A549 treated with ZK216348 at 1 μM for 4 hours (cell line): Measurements from ENCODE around the gene C11orf68. TPM values are rescaled to one million over a fixed set of nuclear protein-coding genes. Genes with fewer than 3 reads are reported as not detected.

Source experiments
- total RNA-seq: library from RNA; stranded (reverse); fragments of 200-300 nt; extraction: Qiagen RNA extraction; gene quantifications from 5 replicates; pipeline ENCODE4 v1.2.3, GENCODE V29; 2022; ENCODE audit warnings: low read depth

The C11orf68 gene
- total RNA-seq = 27.1 to 54.3 TPM (median 50.1 TPM) in 5 replicates

DNA sequence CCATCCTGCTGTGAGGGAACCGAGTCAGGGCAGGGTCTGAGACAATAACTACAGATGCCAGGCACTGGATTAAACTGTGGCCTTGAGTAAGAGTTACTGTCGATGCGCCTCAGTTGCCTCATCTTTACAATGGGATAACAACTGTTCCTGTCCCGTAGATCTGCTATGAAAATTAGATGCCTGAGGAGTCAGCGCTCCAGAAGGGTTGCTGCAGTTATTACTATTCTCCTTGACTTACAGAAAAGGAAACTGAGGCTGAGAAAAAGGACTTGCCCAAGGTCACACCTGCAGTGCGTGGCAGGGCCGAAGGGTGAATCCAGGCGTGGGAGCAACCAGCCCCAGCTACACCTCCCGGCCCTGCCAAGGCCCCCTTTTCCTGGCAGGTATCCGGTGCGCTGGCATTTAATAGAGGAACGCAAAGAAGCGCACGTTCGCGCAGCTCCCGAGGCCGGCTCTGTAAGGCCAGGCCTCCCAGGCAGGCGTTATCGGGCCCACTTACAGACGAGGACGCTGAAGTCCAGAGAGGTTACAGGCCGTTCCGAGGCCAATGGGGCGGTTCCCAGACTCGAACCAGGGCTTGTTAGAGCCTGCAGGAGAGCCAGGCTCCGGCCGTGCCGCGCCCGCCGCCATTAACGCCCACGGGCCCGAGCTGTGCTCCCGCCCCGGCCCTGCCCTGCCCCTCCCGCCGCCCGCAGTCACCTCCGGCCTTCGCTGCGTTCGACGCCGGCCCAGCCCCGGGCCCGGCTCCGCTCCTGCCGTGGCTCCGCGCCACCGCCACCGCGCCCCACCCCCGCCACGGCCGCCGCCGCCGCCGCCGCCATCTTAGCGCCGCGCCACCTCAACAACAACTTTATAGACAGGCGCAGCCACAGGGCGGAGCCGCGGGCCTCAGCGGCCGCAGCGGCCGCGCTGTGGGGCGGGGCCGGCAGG lies at the start of gene C11orf68:
C11orf68 (minus strand) TSS at position 852 of the 930 bp plus-strand sequence; CDS start at position 821, 31 bp downstream.

DNA sequence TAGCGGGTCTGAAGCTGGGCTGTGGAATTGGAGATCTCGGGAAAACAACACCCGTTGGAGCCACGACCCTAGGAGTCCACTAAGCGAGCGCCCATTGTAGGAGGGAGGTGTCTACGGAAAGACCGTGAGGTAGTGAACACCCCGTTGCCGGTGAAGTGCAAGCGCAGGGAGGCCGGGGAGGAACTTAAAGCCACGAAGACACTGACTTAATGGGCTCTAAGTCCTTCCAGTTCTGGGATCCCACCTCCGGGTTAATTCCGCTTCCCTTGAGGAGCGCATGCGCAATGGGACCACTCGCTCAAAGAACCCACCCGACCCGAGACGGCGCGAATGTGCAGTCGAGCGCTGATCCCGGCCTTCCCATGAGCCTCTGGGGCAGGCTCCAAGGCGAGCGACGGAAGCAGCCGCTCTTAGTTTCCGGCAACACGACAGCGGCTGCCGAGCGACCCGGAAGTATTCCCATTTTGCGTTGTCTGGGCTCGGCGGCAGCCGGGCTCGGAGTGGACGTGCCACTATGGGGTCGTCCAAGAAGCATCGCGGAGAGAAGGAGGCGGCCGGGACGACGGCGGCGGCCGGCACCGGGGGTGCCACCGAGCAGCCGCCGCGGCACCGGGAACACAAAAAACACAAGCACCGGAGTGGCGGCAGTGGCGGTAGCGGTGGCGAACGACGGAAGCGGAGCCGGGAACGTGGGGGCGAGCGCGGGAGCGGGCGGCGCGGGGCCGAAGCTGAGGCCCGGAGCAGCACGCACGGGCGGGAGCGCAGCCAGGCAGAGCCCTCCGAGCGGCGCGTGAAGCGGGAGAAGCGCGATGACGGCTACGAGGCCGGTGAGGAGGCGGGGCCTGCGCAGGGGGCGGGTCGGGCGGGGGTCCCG lies 42.6 kb upstream of the C11orf68 start, which contains the start of gene SART1:
SART1 (plus strand) TSS at position 468 of the 874 bp plus-strand sequence; CDS start at position 515, 47 bp downstream.

DNA sequence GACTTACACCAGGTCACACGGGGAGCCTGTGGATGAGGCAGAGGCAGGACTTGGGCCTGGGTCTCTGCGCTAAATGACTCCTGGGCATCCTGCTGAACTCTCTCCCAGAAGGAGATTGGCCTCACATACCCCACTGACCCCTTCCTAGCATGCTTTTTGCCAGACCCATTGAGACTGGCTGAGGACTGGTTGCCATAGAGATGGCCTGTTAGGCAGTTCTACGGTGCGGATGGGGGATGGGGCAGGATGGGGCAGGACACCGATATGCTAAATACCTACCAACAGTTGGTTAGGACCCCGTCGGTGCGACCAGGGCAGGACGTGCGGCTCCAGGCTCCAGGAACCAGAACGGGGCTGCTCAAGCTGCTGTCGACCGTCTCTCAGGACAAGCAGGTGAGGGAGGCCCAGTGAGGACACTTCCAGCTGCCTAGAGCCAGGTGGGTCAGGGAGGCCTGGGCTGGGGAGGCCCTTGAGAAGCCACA lies 26.6 kb upstream of the C11orf68 start, which contains the start of gene TSGA10IP:
TSGA10IP (plus strand) TSS at position 51 of the 482 bp plus-strand sequence; CDS start at position 247, 196 bp downstream.

DNA sequence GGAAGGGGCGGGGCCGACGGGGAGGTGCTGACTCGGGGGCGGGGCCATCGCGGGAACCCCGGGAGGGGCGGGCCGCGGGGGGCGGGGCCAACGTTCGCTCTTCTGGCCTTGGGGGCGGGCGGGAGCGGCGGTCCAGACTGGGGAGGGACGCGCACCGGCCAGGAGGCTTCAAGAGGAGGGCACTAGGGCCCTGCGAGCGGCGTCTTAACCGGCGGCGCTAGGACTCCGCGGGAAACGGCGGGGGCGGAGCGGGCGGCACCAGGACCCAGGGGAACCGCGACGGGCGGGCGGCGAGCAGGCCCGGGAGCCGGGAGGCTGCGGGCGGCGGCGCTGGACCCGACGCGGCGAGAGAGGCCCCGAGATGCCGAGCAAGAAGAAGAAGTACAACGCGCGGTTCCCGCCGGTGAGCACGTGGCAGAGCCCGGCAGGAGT lies 295 bp upstream of the C11orf68 start, which contains the start of gene DRAP1:
DRAP1 (plus strand) TSS at position 286 of the 432 bp plus-strand sequence; CDS start at position 362, 76 bp downstream.

DNA sequence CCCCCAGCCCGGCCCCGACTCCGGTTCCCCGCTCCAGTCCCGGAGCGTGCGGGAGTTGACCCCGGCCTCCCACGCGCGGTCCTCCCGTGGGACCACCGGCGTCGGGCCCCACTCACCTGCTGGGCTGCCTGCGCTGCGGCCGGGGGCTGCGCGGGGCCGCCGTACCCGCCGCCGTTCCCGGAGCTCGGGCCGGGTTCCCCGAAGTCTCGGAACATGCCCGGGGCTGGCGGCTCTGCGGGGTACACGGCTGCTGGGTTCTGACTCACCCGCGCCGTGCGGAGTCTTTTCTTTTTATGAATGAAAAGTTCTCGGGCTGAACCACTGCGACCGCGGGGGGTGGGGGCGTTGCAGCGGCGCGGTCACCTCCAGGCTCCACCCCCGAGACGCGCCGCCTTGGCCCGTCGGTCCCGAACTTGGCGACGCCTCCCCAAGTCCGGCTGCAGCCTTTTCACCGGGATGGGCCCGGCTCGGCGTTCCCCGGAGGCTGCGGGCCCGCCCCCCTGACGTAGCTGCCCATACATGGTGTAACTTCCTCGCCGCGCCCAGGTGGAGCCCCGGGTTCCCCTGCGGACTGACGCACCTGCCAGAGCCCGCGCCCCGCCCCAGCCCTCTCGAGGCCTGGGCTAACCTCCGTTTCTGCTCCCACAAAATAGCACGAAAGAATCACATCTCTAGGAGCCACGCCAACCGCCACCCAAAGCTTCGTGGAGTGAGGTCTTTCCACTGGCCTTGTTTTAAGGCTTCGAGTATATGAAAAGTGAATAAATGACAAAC lies 18.6 kb downstream of the C11orf68 start, which contains the start of gene FOSL1:
FOSL1 (minus strand) TSS at position 264 of the 774 bp plus-strand sequence; CDS start at position 215, 49 bp downstream.

GRCh38 chr11:65890324-65891218 lies 28.3 kb downstream of the C11orf68 start, which contains the start of gene CCDC85B:
CCDC85B (plus strand) TSS chr11:65890673; CDS start chr11:65890784, 111 bp downstream.

GRCh38 chr11:65888163-65888814 lies 30.6 kb downstream of the C11orf68 start, which contains the start of gene FIBP:
FIBP (minus strand) TSS chr11:65888471; CDS start chr11:65888418, 53 bp downstream.

GRCh38 chr11:65879617-65880016 lies 39.2 kb downstream of the C11orf68 start, which contains the start of gene CTSW:
CTSW (plus strand) TSS chr11:65879837; CDS start chr11:65879855, 18 bp downstream.

GRCh38 chr11:65872586-65873317 lies 46.1 kb downstream of the C11orf68 start, which contains the start of gene EFEMP2:
EFEMP2 (minus strand) TSS chr11:65872800; CDS start chr11:65872354, 446 bp downstream.

Other genes with a start within 250 kb of the C11orf68 start
- 35.6 to 53.4 TPM (median 50.5 TPM) in 5 replicates for gene KAT5, start 206.8 kb downstream of the C11orf68 start, total RNA-seq
- gene RNASEH2C, start 198.3 kb downstream of the C11orf68 start, total RNA-seq = 23.0 to 58.3 TPM (median 43.6 TPM) in 5 replicates
- 6.0 to 13.9 TPM (median 11.2 TPM) in 5 replicates for gene AP5B1, start 138.1 kb downstream of the C11orf68 start, total RNA-seq
- gene OVOL1, start 132.0 kb downstream of the C11orf68 start, total RNA-seq = 0.08 to 0.15 TPM (median 0.09 TPM) in 3 of 5 replicates, not detected in the others
- not detected in 5 replicates for gene SNX32, start 85.1 kb downstream of the C11orf68 start, total RNA-seq
- 1,889 to 2,400 TPM (median 2,225 TPM) in 5 replicates for gene CFL1, start 60.9 kb downstream of the C11orf68 start, total RNA-seq
- gene MUS81, start 58.6 kb downstream of the C11orf68 start, total RNA-seq = 23.9 to 43.5 TPM (median 31.9 TPM) in 5 replicates
- 0.92 to 1.8 TPM (median 1.4 TPM) in 5 replicates for gene EFEMP2, start 46.3 kb downstream of the C11orf68 start, total RNA-seq
- gene CTSW, start 39.2 kb downstream of the C11orf68 start, total RNA-seq = 0.20 TPM in 1 of 5 replicates, not detected in the others
- gene FIBP, start 30.6 kb downstream of the C11orf68 start, total RNA-seq = 62.6 to 93.4 TPM (median 84.9 TPM) in 5 replicates
- gene CCDC85B, start 28.4 kb downstream of the C11orf68 start, total RNA-seq = 20.0 to 52.5 TPM (median 49.0 TPM) in 5 replicates
- 132 to 214 TPM (median 155 TPM) in 5 replicates for gene FOSL1, start 18.7 kb downstream of the C11orf68 start, total RNA-seq
- 158 to 325 TPM (median 225 TPM) in 5 replicates for gene DRAP1, start 364 bp upstream of the C11orf68 start, total RNA-seq
- gene TSGA10IP, start 26.4 kb upstream of the C11orf68 start, total RNA-seq = not detected in 5 replicates
- gene SART1, start 42.7 kb upstream of the C11orf68 start, total RNA-seq = 43.2 to 70.5 TPM (median 61.2 TPM) in 5 replicates
- 36.9 to 46.3 TPM (median 39.5 TPM) in 5 replicates for gene EIF1AD, start 83.1 kb upstream of the C11orf68 start, total RNA-seq
- gene BANF1, start 83.4 kb upstream of the C11orf68 start, total RNA-seq = 370 to 493 TPM (median 487 TPM) in 5 replicates
- not detected in 5 replicates for gene CST6, start 92.9 kb upstream of the C11orf68 start, total RNA-seq
- 1.2 to 2.4 TPM (median 2.1 TPM) in 5 replicates for gene CATSPER1, start 107.4 kb upstream of the C11orf68 start, total RNA-seq
- gene GAL3ST3, start 130.1 kb upstream of the C11orf68 start, total RNA-seq = not detected in 5 replicates
- gene SF3B2, start 133.3 kb upstream of the C11orf68 start, total RNA-seq = 166 to 198 TPM (median 173 TPM) in 5 replicates
- gene PACS1, start 151.2 kb upstream of the C11orf68 start, total RNA-seq = 54.8 to 98.9 TPM (median 79.2 TPM) in 5 replicates